Measurements from ENCODE around the gene NIBAN1.
"Not testable (repeated sequence)": the region's sequence is repeated elsewhere in the genome, so short reads cannot be mapped to it uniquely, and the experiment has no call there.

NIBAN1 gene

GRCh38 chr1:184974056-184974836, at the start of gene NIBAN1:
NIBAN1 (minus strand) TSS chr1:184974508; CDS start chr1:184974356, 152 bp downstream.
- DNase-seq (ENCODE audit: low read depth), result peak; percentile 22

- DNase-seq (ENCODE audit: low read depth), result no peak
Observed at GRCh38 chr1:185017966-185018365, 43.7 kb upstream of the NIBAN1 start.

- DNase-seq (ENCODE audit: low read depth), result no peak
Observed at GRCh38 chr1:185017338-185017737, 43.0 kb upstream of the NIBAN1 start.

- DNase-seq (ENCODE audit: low read depth), result no peak
Observed at GRCh38 chr1:185016880-185017279, 42.6 kb upstream of the NIBAN1 start.

- DNase-seq (ENCODE audit: low read depth), result no peak
Observed at GRCh38 chr1:185015631-185016030, 41.3 kb upstream of the NIBAN1 start.

GRCh38 chr1:185014941-185015340, 40.6 kb upstream of the NIBAN1 start:
- no peak for DNase-seq (ENCODE audit: low read depth)

- DNase-seq (ENCODE audit: low read depth), result no peak
Observed at GRCh38 chr1:185010361-185010760, 36.1 kb upstream of the NIBAN1 start.

- DNase-seq (ENCODE audit: low read depth), result no peak
Observed at GRCh38 chr1:185008838-185009237, 34.5 kb upstream of the NIBAN1 start.

- not testable (repeated sequence) for DNase-seq (ENCODE audit: low read depth)
Observed at GRCh38 chr1:185001312-185001880, 27.1 kb upstream of the NIBAN1 start.

- DNase-seq (ENCODE audit: low read depth), result not testable (repeated sequence)
Observed at GRCh38 chr1:184999974-185000373, 25.7 kb upstream of the NIBAN1 start.

- no peak for DNase-seq (ENCODE audit: low read depth)
Observed at GRCh38 chr1:184994301-184994700, 20.0 kb upstream of the NIBAN1 start.

GRCh38 chr1:184992271-184992670, 18.0 kb upstream of the NIBAN1 start:
- DNase-seq (ENCODE audit: low read depth), result no peak

GRCh38 chr1:184990204-184990603, 15.9 kb upstream of the NIBAN1 start:
- DNase-seq (ENCODE audit: low read depth), result no peak

- no peak for DNase-seq (ENCODE audit: low read depth)
Observed at GRCh38 chr1:184988506-184988905, 14.2 kb upstream of the NIBAN1 start.

GRCh38 chr1:184987696-184988095, 13.4 kb upstream of the NIBAN1 start:
- DNase-seq (ENCODE audit: low read depth), result no peak

GRCh38 chr1:184986250-184986649, 11.9 kb upstream of the NIBAN1 start:
- DNase-seq (ENCODE audit: low read depth), result no peak

GRCh38 chr1:184982002-184982954, 8.0 kb upstream of the NIBAN1 start:
- peak; percentile 62 for DNase-seq (ENCODE audit: low read depth)

GRCh38 chr1:184980726-184981125, 6.4 kb upstream of the NIBAN1 start:
- no peak for DNase-seq (ENCODE audit: low read depth)

- DNase-seq (ENCODE audit: low read depth), result no peak
Observed at GRCh38 chr1:184975208-184975870, 1.0 kb upstream of the NIBAN1 start.

- no peak for DNase-seq (ENCODE audit: low read depth)
Observed at GRCh38 chr1:184974837-184975115, 468 bp upstream of the NIBAN1 start.

GRCh38 chr1:184973272-184974055, 844 bp downstream of the NIBAN1 start:
- peak; percentile 11 for DNase-seq (ENCODE audit: low read depth)

All from stimulated activated CD8-positive, alpha-beta memory T cell treated with anti-CD3 and anti-CD28 coated beads, Interleukin-15, amount 100 ng/mL, for 1 hour (primary cell).